Mesodermal cell (in vitro differentiated cells): ENCODE data around the gene ZBTB9.

Experiments
- H3K27ac ChIP-seq: 2 replicates; pipeline ENCODE4 v1.7.0; 2013; ENCODE audit warnings: mild to moderate bottlenecking, low read depth, low read length, moderate library complexity; ENCODE audit not compliant: severe bottlenecking
- H3K36me3 ChIP-seq: 2 replicates; pipeline ENCODE4 v1.7.1; 2013; ENCODE audit warnings: mild to moderate bottlenecking, low read length, moderate library complexity; ENCODE audit not compliant: control insufficient read depth, insufficient read depth
- H3K4me1 ChIP-seq: one replicate; pipeline ENCODE4 v1.7.1; 2013; ENCODE audit warnings: mild to moderate bottlenecking, low read length; ENCODE audit not compliant: insufficient read depth, control insufficient read depth, poor library complexity, severe bottlenecking
- H3K4me3 ChIP-seq: 2 replicates; pipeline ENCODE4 v1.7.0; 2013; ENCODE audit warnings: low read length, control low read depth, mild to moderate bottlenecking; ENCODE audit not compliant: insufficient read depth, poor library complexity, severe bottlenecking; ENCODE audit errors: extremely low read depth
- H3K9me3 ChIP-seq: 2 replicates; pipeline ENCODE4 v1.7.1; 2013; ENCODE audit warnings: mild to moderate bottlenecking, low read length, moderate library complexity; ENCODE audit not compliant: control insufficient read depth
- WGBS, 2 experiments: methylation state at CpG; one replicate each; pipeline ENCODE4 v1.1.5; 2013; ENCODE audit warnings: missing lambda C conversion rate in 2 of 2; ENCODE audit not compliant: insufficient coverage in 2 of 2; 5-methylcytosine and 5-hydroxymethylcytosine counted together

ZBTB9 gene

GRCh38 chr6:33438978-33439594, 15.3 kb upstream of the ZBTB9 start:
- Histone ChIP-seq H3K4me3 (no peak overlapping the region), H3K9me3 (no peaks in the 10 kb centered on the region), H3K4me1 (no peaks in the 10 kb centered on the region), H3K27ac (no peak overlapping the region), H3K36me3 (peaks cover 93% of the 10 kb centered on the region)
- WGBS, 2 experiments: 92 to 94% methylated on average over 2 to 3 of the region's 3 CpGs

- Histone ChIP-seq H3K4me1 (no peaks in the 10 kb centered on the region), H3K9me3 (no peaks in the 10 kb centered on the region), H3K27ac (no peak overlapping the region), H3K36me3 (peaks cover 98% of the 10 kb centered on the region), H3K4me3 (no peak overlapping the region)
- WGBS, 2 experiments: 77 to 87% methylated on average over 9 of the region's 9 CpGs
Measured at GRCh38 chr6:33439956-33440648, 14.3 kb upstream of the ZBTB9 start.

GRCh38 chr6:33440649-33441309, 13.6 kb upstream of the ZBTB9 start:
- 94 to 95% methylated on average over 16 to 17 of the region's 19 CpGs for WGBS, 2 experiments
- H3K36me3 ChIP-seq: peaks cover 98% of the 10 kb centered on the region
- H3K4me1 ChIP-seq: no peaks in the 10 kb centered on the region
- H3K27ac ChIP-seq: no peak overlapping the region
- no peak overlapping the region for H3K4me3 ChIP-seq
- H3K9me3 ChIP-seq: no peaks in the 10 kb centered on the region

GRCh38 chr6:33441457-33441856, 12.9 kb upstream of the ZBTB9 start:
- WGBS, 2 experiments: 93% methylated on average over 8 to 9 of the region's 9 CpGs
- no peaks in the 10 kb centered on the region for H3K9me3 ChIP-seq
- H3K36me3 ChIP-seq: peaks cover 98% of the 10 kb centered on the region
- no peak overlapping the region for H3K27ac ChIP-seq
- no peaks in the 10 kb centered on the region for H3K4me1 ChIP-seq
- no peak overlapping the region for H3K4me3 ChIP-seq

- Histone ChIP-seq H3K27ac (no peak overlapping the region), H3K36me3 (peaks cover 98% of the 10 kb centered on the region), H3K4me3 (no peak overlapping the region), H3K9me3 (no peaks in the 10 kb centered on the region), H3K4me1 (no peaks in the 10 kb centered on the region)
- WGBS, 2 experiments: 90 to 94% methylated on average over 7 to 8 of the region's 8 CpGs
Measured at GRCh38 chr6:33442283-33442682, 12.1 kb upstream of the ZBTB9 start.

- Histone ChIP-seq H3K27ac (no peak overlapping the region), H3K9me3 (no peaks in the 10 kb centered on the region), H3K4me1 (no peaks in the 10 kb centered on the region), H3K36me3 (peaks cover 98% of the 10 kb centered on the region), H3K4me3 (no peak overlapping the region)
- WGBS, 2 experiments: 96 to 99% methylated on average over 11 to 16 of the region's 17 CpGs
Measured at GRCh38 chr6:33443025-33443424, 11.4 kb upstream of the ZBTB9 start.

GRCh38 chr6:33443619-33444504, 10.5 kb upstream of the ZBTB9 start:
- no peaks in the 10 kb centered on the region for H3K4me1 ChIP-seq
- H3K36me3 ChIP-seq: peaks cover 97% of the 10 kb centered on the region
- H3K4me3 ChIP-seq: no peak overlapping the region
- no peak overlapping the region for H3K27ac ChIP-seq
- no peaks in the 10 kb centered on the region for H3K9me3 ChIP-seq
- WGBS, 2 experiments: 96 to 98% methylated on average over 5 to 13 of the region's 18 CpGs

- Histone ChIP-seq H3K9me3 (no peaks in the 10 kb centered on the region), H3K4me1 (no peaks in the 10 kb centered on the region), H3K4me3 (no peak overlapping the region), H3K27ac (no peak overlapping the region), H3K36me3 (peaks cover 95% of the 10 kb centered on the region)
- WGBS, 2 experiments: 100% methylated on average over 2 of the region's 3 CpGs; no CpG with 5 or more reads in 1 of the 2 experiments
Measured at GRCh38 chr6:33445119-33445603, 9.2 kb upstream of the ZBTB9 start.

- Histone ChIP-seq H3K9me3 (no peaks in the 10 kb centered on the region), H3K36me3 (peaks cover 88% of the 10 kb centered on the region), H3K27ac (no peak overlapping the region), H3K4me3 (no peak overlapping the region), H3K4me1 (no peaks in the 10 kb centered on the region)
- WGBS, 2 experiments: 96 to 97% methylated on average over 9 to 10 of the region's 10 CpGs
Measured at GRCh38 chr6:33446356-33446755, 8.0 kb upstream of the ZBTB9 start.

GRCh38 chr6:33450434-33450833, 3.9 kb upstream of the ZBTB9 start:
- Histone ChIP-seq H3K36me3 (peaks cover 53% of the 10 kb centered on the region), H3K27ac (no peak overlapping the region), H3K4me3 (no peak overlapping the region), H3K9me3 (no peaks in the 10 kb centered on the region), H3K4me1 (peaks cover 13% of the 10 kb centered on the region)
- WGBS, 2 experiments: 86 to 100% methylated on average over 1 of the region's 3 CpGs
